Naive B cell (primary cell): ENCODE measurements around the gene C5AR1. TPM values are rescaled to one million over a fixed set of nuclear protein-coding genes. Genes with fewer than 3 reads are reported as not detected.
"Not testable (repeated sequence)": the region's sequence is repeated elsewhere in the genome, so short reads cannot be mapped to it uniquely, and the experiment has no call there.

Source experiments
- ATAC-seq, 2 donors: fragments of 150-1000 bp; cut with Tn5 transposase; 2 replicates each; pipeline ENCODE4 v1.10.0; 2021; ENCODE audit warnings: low read depth in 2 of 2, mild to moderate bottlenecking in 2 of 2, moderate library complexity in 2 of 2
- DNase-seq: peaks from one replicate; pipeline ENCODE4 v3.0.0; 2022
- H3K27ac Mint-ChIP-seq, 6 donors: one replicate each; pipeline ENCODE4 v1.8.0; 2020 to 2022; ENCODE audit warnings: mild to moderate bottlenecking in 6 of 6, mixed read lengths in 6 of 6, moderate library complexity in 5 of 6, inconsistent platforms in 2 of 6
- H3K27me3 Mint-ChIP-seq, 3 donors: one replicate each; pipeline ENCODE4 v1.8.0; 2021 to 2022; ENCODE audit warnings: mixed read lengths in 3 of 3, mild to moderate bottlenecking in 1 of 3
- H3K36me3 Mint-ChIP-seq, 2 donors: one replicate each; pipeline ENCODE4 v1.8.0; 2020 to 2022; ENCODE audit warnings: mixed read lengths in 2 of 2, inconsistent platforms in 1 of 2, mild to moderate bottlenecking in 1 of 2
- H3K4me1 Mint-ChIP-seq, 3 donors: one replicate each; pipeline ENCODE4 v1.8.0; 2020 to 2022; ENCODE audit warnings: mixed read lengths in 3 of 3, inconsistent platforms in 1 of 3, mild to moderate bottlenecking in 1 of 3, moderate library complexity in 1 of 3
- H3K4me3 Mint-ChIP-seq, 8 donors: one replicate each; pipeline ENCODE4 v1.8.0; 2020 to 2022; ENCODE audit warnings: mild to moderate bottlenecking in 8 of 8, mixed read lengths in 8 of 8, moderate library complexity in 8 of 8, inconsistent platforms in 2 of 8
- H3K9me3 Mint-ChIP-seq, 7 donors: one replicate each; pipeline ENCODE4 v1.8.0; 2020 to 2022; ENCODE audit warnings: mixed read lengths in 7 of 7, mild to moderate bottlenecking in 5 of 7, inconsistent platforms in 2 of 7, moderate library complexity in 1 of 7
- polyA plus RNA-seq, 6 donors: library from polyadenylated mRNA; unstranded; fragments of 300-500 nt; fragmentation: Illumina TruSeq; gene quantifications; one replicate each; pipeline ENCODE4 v1.2.3, GENCODE V29; 2021; ENCODE audit warnings: low read depth in 6 of 6

Gene C5AR1
- polyA plus RNA-seq, 6 donors from 2014 or later = 0.16 to 0.95 (median 0.21) TPM; not detected in 1

- peaks cover 33 to 39% (median 34%) of the 10 kb centered on the region in 3 donors for H3K4me1 Mint-ChIP-seq
- ATAC-seq (peak; percentile 67), DNase-seq (peak; percentile 99)
- peaks cover 0 to 13% of the 10 kb centered on the region in 2 donors for H3K36me3 Mint-ChIP-seq
- H3K27me3 Mint-ChIP-seq = no peaks in the 10 kb centered on the region
- peak within 1 kb of the TSS; percentile 98 to 99 (median 99) for H3K27ac Mint-ChIP-seq
- peak within 1 kb of the TSS; percentile 94 to 99 (median 97) for H3K4me3 Mint-ChIP-seq
- H3K9me3 Mint-ChIP-seq = no peaks in the 10 kb centered on the region
Measured at GRCh38 chr19:47274071-47274890, 35.4 kb upstream of the C5AR1 start, which contains the start of gene INAFM1. INAFM1 (plus strand) TSS chr19:47274885; CDS start chr19:47274920, 35 bp downstream.

DNA sequence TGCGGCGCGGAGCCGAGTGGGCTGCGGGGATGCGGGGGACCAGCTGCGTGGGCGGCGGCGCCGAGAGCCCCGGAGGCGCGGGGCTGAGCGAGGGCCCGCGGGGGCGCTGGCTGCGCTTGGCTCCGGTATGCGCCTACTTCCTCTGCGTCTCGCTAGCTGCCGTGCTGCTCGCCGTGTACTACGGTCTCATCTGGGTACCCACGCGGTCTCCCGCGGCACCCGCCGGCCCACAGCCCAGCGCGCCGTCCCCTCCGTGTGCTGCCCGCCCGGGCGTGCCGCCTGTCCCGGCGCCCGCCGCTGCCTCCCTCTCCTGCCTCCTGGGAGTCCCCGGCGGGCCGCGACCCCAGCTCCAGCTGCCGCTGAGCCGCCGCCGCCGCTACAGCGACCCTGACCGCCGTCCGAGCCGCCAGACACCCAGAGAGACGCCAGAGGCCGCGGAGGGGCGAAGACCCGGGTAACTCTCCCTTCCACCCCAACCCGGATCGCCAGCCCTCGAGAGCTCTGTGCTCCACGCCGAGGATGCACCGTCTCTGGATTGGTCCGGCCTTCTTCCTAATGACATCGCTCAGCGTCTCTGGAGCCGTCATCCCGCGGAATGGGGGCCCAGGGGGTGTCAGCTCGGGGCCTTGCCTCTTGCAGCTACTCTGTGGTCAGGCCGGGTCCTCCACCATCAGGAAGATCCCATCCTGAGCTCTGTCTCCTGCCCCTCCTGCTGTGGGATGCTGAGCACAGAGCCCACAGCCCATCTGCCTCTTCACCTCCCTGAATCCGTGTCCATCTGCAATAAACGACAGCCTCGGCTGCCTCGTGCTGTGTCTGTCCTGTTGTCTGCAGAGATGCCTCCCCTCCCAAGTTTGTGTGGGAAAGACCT is 34.5 kb upstream of the C5AR1 start:
- H3K27me3 Mint-ChIP-seq = no peaks in the 10 kb centered on the region
- peaks cover 0 to 10% of the 10 kb centered on the region in 2 donors for H3K36me3 Mint-ChIP-seq
- H3K27ac Mint-ChIP-seq = peak overlapping the region; percentile 63 to 98 (median 87)
- H3K4me1 Mint-ChIP-seq = peaks cover 33 to 45% (median 39%) of the 10 kb centered on the region in 3 donors
- ATAC-seq (peak; percentile 38 to 42), DNase-seq (no peak)
- no peaks in the 10 kb centered on the region for H3K9me3 Mint-ChIP-seq
- H3K4me3 Mint-ChIP-seq = peak overlapping the region; percentile 73 to 94 (median 87)

DNA sequence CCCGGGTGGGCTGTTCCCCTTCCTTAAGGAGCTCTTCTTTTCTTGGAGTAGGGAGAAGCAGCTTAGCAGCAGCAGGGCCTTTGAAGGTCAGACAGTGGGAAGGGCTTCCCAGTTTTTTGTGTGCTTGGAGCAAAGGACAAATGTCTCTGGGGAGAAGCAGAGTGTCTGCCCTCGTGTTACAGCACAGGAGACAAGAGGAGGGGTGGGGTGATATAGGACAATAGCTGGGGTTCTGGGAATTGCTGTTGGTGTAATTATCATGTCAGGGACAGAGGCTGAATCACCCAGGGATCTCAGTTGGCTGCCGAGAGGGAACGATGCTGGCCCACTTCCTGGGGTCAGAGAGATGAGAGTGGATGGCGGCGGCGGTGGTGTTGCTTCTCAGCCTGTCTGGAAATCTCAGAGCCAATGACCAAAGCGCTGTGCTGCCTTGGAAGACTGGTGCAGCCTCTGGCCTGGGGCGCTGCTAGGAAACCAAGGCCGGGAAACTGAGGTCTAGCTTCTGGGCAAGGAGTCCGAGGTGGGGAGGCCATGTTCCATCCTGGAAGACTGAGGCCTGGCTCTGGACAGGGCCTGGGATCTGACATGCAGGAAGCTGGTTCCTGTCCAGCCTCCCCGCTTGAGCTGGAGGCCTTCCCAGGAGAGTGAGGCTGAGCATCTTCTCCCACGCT is 33.7 kb upstream of the C5AR1 start:
- Mint-ChIP-seq H3K4me3 (peak overlapping the region; percentile 73 to 94 (median 83)), H3K4me1 (peaks cover 33 to 42% (median 40%) of the 10 kb centered on the region in 3 donors), H3K36me3 (peaks cover 0 to 2% of the 10 kb centered on the region in 2 donors), H3K27me3 (no peaks in the 10 kb centered on the region), H3K27ac (peak overlapping the region in 5 of 6 donors; percentile 83 to 98 (median 85)), H3K9me3 (no peaks in the 10 kb centered on the region)
- DNase-seq = no peak
- ATAC-seq = no peak

DNA sequence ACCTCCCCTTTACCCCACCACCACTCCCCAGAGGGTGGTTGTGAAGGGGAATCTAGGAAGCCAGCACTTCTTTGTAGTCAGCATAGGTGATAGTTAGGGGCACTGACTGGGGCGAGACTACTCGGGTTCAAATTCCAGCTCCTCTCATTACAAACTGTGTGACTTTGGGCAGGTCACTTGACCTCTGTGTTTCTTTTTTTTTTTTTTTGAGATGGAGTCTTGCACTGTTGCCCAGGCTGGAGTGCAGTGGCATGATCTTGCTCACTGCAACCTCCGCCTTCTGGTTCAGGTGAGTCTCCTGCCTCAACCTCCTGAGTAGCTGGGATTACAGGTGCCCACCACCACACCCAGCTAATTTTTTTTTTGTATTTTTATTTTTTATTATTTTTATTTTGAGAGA is 33.1 kb upstream of the C5AR1 start:
- not testable (repeated sequence) for H3K27ac Mint-ChIP-seq, H3K9me3 Mint-ChIP-seq, H3K36me3 Mint-ChIP-seq, DNase-seq, H3K27me3 Mint-ChIP-seq, ATAC-seq
- Mint-ChIP-seq H3K4me1 (peaks cover 33 to 42% (median 38%) of the 10 kb centered on the region in 3 donors), H3K4me3 (peak overlapping the region in 6 of 8 donors; percentile 3 to 94 (median 76))

- peak overlapping the region in 1 of 6 donors; percentile 27 for H3K27ac Mint-ChIP-seq
- no peaks in the 10 kb centered on the region for H3K27me3 Mint-ChIP-seq
- H3K4me1 Mint-ChIP-seq = peaks cover 23 to 33% (median 31%) of the 10 kb centered on the region in 3 donors
- H3K36me3 Mint-ChIP-seq = no peaks in the 10 kb centered on the region
- peak; percentile 38 for DNase-seq
- ATAC-seq = peak; percentile 35 to 62
- no peaks in the 10 kb centered on the region for H3K9me3 Mint-ChIP-seq
- H3K4me3 Mint-ChIP-seq = no peak overlapping the region
Measured at GRCh38 chr19:47280183-47280797, 29.4 kb upstream of the C5AR1 start.

DNA sequence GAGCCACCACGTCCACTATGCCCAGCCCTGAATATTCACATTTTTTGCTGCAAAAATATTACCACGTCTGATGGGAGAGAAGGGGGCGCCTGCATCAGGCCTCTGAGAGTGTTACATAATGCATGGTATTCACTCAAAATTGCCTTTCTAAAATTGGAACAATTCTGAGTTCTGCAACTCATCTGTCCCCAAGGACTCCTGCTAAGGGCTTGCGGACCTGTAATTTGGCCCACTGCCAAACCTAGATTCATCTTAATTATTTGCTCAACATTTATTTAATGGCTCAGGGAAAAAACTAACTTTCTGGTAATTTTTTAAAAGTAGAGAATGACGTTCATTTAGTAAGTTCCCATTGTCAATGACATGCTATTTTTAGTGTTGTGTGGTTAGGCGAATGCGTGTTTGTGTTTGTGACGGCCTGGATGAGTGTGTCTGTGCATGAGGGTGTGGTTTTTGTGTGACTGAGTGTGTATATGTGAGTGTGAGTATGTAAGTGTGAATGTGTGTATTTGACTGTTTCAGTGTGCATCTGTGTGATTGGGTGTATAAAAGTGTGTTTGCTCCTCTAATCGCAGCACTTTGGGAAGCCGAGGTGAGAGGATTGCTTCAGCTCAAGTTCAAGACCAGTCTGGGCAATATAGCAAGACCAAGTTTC is 26.1 kb upstream of the C5AR1 start:
- no peak overlapping the region for H3K4me3 Mint-ChIP-seq
- DNase-seq (no peak), ATAC-seq (no peak)
- peak overlapping the region in 1 of 6 donors; percentile 44 for H3K27ac Mint-ChIP-seq
- H3K36me3 Mint-ChIP-seq = no peaks in the 10 kb centered on the region
- H3K4me1 Mint-ChIP-seq = peaks cover 11 to 31% (median 22%) of the 10 kb centered on the region in 3 donors
- H3K27me3 Mint-ChIP-seq = no peaks in the 10 kb centered on the region
- H3K9me3 Mint-ChIP-seq = no peaks in the 10 kb centered on the region

DNA sequence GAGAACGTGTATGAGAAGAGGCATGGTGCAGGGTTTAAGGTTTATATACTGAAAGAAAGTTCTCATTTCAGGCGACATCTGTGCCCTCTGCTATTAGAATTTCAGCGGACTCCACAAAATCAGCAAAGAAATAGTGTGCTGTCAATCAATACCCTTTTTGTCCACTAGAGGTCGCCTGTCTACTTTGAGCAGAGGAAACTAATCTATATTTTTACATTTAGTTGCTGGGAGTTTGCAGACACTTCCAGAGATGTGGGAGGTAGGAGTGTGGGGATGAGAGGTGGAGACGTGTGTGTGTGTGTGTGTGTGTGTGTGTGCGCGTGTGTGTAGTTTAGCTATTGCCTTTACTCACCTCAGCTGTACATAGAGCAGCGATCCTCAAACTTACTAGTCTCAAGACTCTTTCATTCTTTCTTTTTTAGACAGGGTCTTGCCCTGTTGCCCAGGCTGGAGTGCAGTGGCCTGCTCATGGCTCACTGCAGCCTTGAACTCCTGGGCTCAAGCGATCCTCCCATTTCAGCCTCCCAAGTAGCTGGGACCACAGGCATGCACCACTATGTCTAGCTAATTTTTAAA is 25.2 kb upstream of the C5AR1 start:
- peaks cover 20 to 39% (median 27%) of the 10 kb centered on the region in 3 donors for H3K4me1 Mint-ChIP-seq
- peak overlapping the region in 2 of 6 donors; percentile 44 to 49 for H3K27ac Mint-ChIP-seq
- no peaks in the 10 kb centered on the region for H3K9me3 Mint-ChIP-seq
- ATAC-seq (no peak), DNase-seq (peak; percentile 60)
- no peaks in the 10 kb centered on the region for H3K36me3 Mint-ChIP-seq
- no peaks in the 10 kb centered on the region for H3K27me3 Mint-ChIP-seq
- H3K4me3 Mint-ChIP-seq = no peak overlapping the region

DNA sequence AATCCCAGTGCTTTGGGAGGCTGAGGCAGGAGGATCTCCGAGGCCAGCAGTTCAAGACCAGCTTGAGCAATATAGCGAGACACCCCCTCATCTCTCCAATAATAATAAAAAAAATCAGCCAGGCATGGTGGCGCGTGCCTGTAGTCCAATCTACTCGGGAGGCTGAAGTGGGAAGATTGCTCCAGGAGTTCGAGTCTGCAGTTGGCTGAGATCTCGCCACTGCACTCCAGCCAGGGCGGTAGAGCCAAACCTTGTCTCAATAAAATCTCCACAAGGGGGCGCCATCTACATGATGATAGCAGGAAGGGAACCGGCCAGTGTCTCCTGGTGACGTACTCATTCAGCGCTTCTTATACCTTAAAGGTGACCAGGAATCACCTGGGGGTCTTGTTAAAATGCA is 13.6 kb upstream of the C5AR1 start:
- Mint-ChIP-seq H3K9me3 (no peaks in the 10 kb centered on the region), H3K27ac (peak overlapping the region in 2 of 6 donors; percentile 60 to 65), H3K4me1 (peaks cover 18% of the 10 kb centered on the region in 3 donors), H3K27me3 (peaks cover 0 to 11% (median 0%) of the 10 kb centered on the region in 3 donors), H3K4me3 (peak overlapping the region in 1 of 8 donors; percentile 56), H3K36me3 (no peaks in the 10 kb centered on the region)
- peak; percentile 68 for DNase-seq
- peak; percentile 93 for ATAC-seq

GRCh38 chr19:47300867-47301266 is 8.8 kb upstream of the C5AR1 start:
- Mint-ChIP-seq H3K4me3 (peak overlapping the region in 1 of 8 donors; percentile 20), H3K27me3 (peaks cover 6 to 19% (median 17%) of the 10 kb centered on the region in 3 donors), H3K4me1 (peaks cover 24 to 29% (median 26%) of the 10 kb centered on the region in 3 donors)
- H3K36me3 Mint-ChIP-seq, H3K27ac Mint-ChIP-seq, DNase-seq, ATAC-seq, H3K9me3 Mint-ChIP-seq: not testable (repeated sequence)

GRCh38 chr19:47302249-47302648 is 7.4 kb upstream of the C5AR1 start:
- Mint-ChIP-seq H3K4me3 (peak overlapping the region in 1 of 8 donors; percentile 39), H3K36me3 (no peaks in the 10 kb centered on the region), H3K27me3 (peaks cover 6 to 31% (median 30%) of the 10 kb centered on the region in 3 donors), H3K4me1 (peaks cover 13 to 22% (median 19%) of the 10 kb centered on the region in 3 donors), H3K9me3 (no peaks in the 10 kb centered on the region), H3K27ac (peak overlapping the region in 3 of 6 donors; percentile 18 to 81 (median 33))
- DNase-seq = no peak
- ATAC-seq = peak; percentile 43 to 63

GRCh38 chr19:47303966-47304365 is 5.7 kb upstream of the C5AR1 start:
- Mint-ChIP-seq H3K4me3 (no peak overlapping the region), H3K27ac (peak overlapping the region in 1 of 6 donors; percentile 33), H3K9me3 (no peaks in the 10 kb centered on the region), H3K27me3 (peaks cover 6 to 40% (median 38%) of the 10 kb centered on the region in 3 donors), H3K36me3 (no peaks in the 10 kb centered on the region), H3K4me1 (peaks cover 13 to 22% (median 19%) of the 10 kb centered on the region in 3 donors)
- no peak for DNase-seq
- ATAC-seq = no peak
